KMS-11 (cell line): Measurements from ENCODE around the gene ZBTB26.

Experiments
- H2AFZ ChIP-seq: fragments of 200-600 bp; sonication (generic); 2 replicates; pipeline ENCODE4 v1.6.1; 2016; ENCODE audit warnings: antibody characterized with exemption, mixed run types, low read depth
- H3K27ac ChIP-seq: fragments of 200-600 bp; sonication (generic); 2 replicates; pipeline ENCODE4 v1.6.1; 2016; ENCODE audit warnings: mild to moderate bottlenecking, mixed run types
- H3K27me3 ChIP-seq: fragments of 200-600 bp; sonication (generic); 2 replicates; pipeline ENCODE4 v1.6.1; 2017; ENCODE audit warnings: mild to moderate bottlenecking, low read depth, mixed run types, moderate library complexity; ENCODE audit not compliant: insufficient read depth
- H3K36me3 ChIP-seq: fragments of 200-600 bp; sonication (generic); 2 replicates; pipeline ENCODE4 v1.6.1; 2017; ENCODE audit warnings: mild to moderate bottlenecking, mixed run types; ENCODE audit not compliant: insufficient read depth
- H3K4me1 ChIP-seq: fragments of 200-600 bp; sonication (generic); 2 replicates; pipeline ENCODE4 v1.6.1; 2016; ENCODE audit warnings: mild to moderate bottlenecking, low read depth, mixed run types; ENCODE audit not compliant: poor library complexity, severe bottlenecking
- H3K4me2 ChIP-seq: fragments of 200-600 bp; sonication (generic); 2 replicates; pipeline ENCODE4 v1.7.0; 2016; ENCODE audit warnings: mild to moderate bottlenecking, mixed run types
- H3K4me3 ChIP-seq: fragments of 200-600 bp; sonication (generic); IDR thresholded peaks from 2 replicates; pipeline ENCODE4 v1.6.1; 2017; ENCODE audit warnings: low read depth, low read length, mixed read lengths; ENCODE audit not compliant: insufficient read depth
- H3K79me2 ChIP-seq: fragments of 200-600 bp; sonication (generic); 2 replicates; pipeline ENCODE4 v1.6.1; 2016; ENCODE audit warnings: low read depth, mixed run types; ENCODE audit not compliant: insufficient read depth
- H3K9ac ChIP-seq: fragments of 200-600 bp; sonication (generic); 2 replicates; pipeline ENCODE4 v1.6.1; 2016; ENCODE audit warnings: mild to moderate bottlenecking, mixed run types
- H4K20me1 ChIP-seq: fragments of 200-600 bp; sonication (generic); 2 replicates; pipeline ENCODE4 v1.6.1; 2016; ENCODE audit warnings: mild to moderate bottlenecking, mixed run types; ENCODE audit not compliant: insufficient read depth
- CTCF ChIP-seq: fragments of 200-600 bp; sonication (generic); conservative IDR thresholded peaks from 2 replicates; pipeline ENCODE4 v1.6.1; 2017; ENCODE audit warnings: low read depth, mild to moderate bottlenecking, antibody characterized with exemption, low read length, moderate library complexity, mixed read lengths

ZBTB26 gene

GRCh38 chr9:122941582-122942234, 10.4 kb upstream of the ZBTB26 start:
- H3K79me2 ChIP-seq = peaks cover 45% of the 10 kb centered on the region
- no peak for TF ChIP-seq CTCF

GRCh38 chr9:122940749-122941581, 9.7 kb upstream of the ZBTB26 start, which contains the start of gene RABGAP1:
RABGAP1 (plus strand) TSS chr9:122941020; CDS start chr9:122957060, 16,040 bp downstream.
- Histone ChIP-seq H3K36me3 (no peaks in the 10 kb centered on the region), H3K27me3 (no peaks in the 10 kb centered on the region), H3K79me2 (peaks cover 39% of the 10 kb centered on the region), H3K4me3 (no peak within 1 kb of the TSS), H3K4me1 (peaks cover 26% of the 10 kb centered on the region), H3K4me2 (peak within 1 kb of the TSS; percentile 98), H4K20me1 (no peaks in the 10 kb centered on the region), H3K27ac (peak within 1 kb of the TSS; percentile 33; the same call in 1 of the 2 replicates), H2AFZ (peak within 1 kb of the TSS; percentile 60), H3K9ac (peak within 1 kb of the TSS; percentile 62; the same call in 1 of the 2 replicates)
- no peak for TF ChIP-seq CTCF

More at GRCh38 chr9:122941582-122942234, 10.4 kb upstream of the ZBTB26 start:
- Histone ChIP-seq H3K4me2 (peak overlapping the region; percentile 98), H3K4me1 (peaks cover 26% of the 10 kb centered on the region), H3K27ac (peak overlapping the region; percentile 33; the same call in 1 of the 2 replicates), H3K27me3 (no peaks in the 10 kb centered on the region), H3K4me3 (no peak overlapping the region), H4K20me1 (no peaks in the 10 kb centered on the region), H3K9ac (peak overlapping the region; percentile 62; the same call in 1 of the 2 replicates), H2AFZ (peak overlapping the region; percentile 60; the same call in 1 of the 2 replicates), H3K36me3 (no peaks in the 10 kb centered on the region)

GRCh38 chr9:122940454-122940748, 9.1 kb upstream of the ZBTB26 start:
- Histone ChIP-seq H3K9ac (no peak overlapping the region), H3K36me3 (no peaks in the 10 kb centered on the region), H2AFZ (peak overlapping the region; percentile 57), H3K27ac (peak overlapping the region; percentile 3; the same call in 1 of the 2 replicates), H4K20me1 (no peaks in the 10 kb centered on the region), H3K27me3 (no peaks in the 10 kb centered on the region), H3K4me1 (peaks cover 26% of the 10 kb centered on the region), H3K79me2 (peaks cover 40% of the 10 kb centered on the region), H3K4me2 (peak overlapping the region; percentile 35; the same call in 1 of the 2 replicates), H3K4me3 (no peak overlapping the region)
- TF ChIP-seq CTCF = no peak

GRCh38 chr9:122939601-122940000, 8.3 kb upstream of the ZBTB26 start:
- no peaks in the 10 kb centered on the region for H4K20me1 ChIP-seq
- H2AFZ ChIP-seq = no peak overlapping the region
- H3K27me3 ChIP-seq = no peaks in the 10 kb centered on the region
- no peak overlapping the region for H3K9ac ChIP-seq
- H3K79me2 ChIP-seq = peaks cover 41% of the 10 kb centered on the region
- H3K36me3 ChIP-seq = no peaks in the 10 kb centered on the region
- TF ChIP-seq CTCF = no peak
- H3K4me3 ChIP-seq = no peak overlapping the region
- no peak overlapping the region for H3K4me2 ChIP-seq
- H3K4me1 ChIP-seq = peaks cover 22% of the 10 kb centered on the region
- H3K27ac ChIP-seq = no peak overlapping the region
